Parathyroid adenoma (tissue), 2 donors: ENCODE measurements around the gene ESRRB.

Experiments used
- H2AFZ ChIP-seq: fragments of 300-600 bp; sonication (generic); one replicate; pipeline ENCODE4 v1.7.0; 2017; ENCODE audit warnings: antibody characterized with exemption, mild to moderate bottlenecking
- H3K27ac ChIP-seq: fragments of 300-600 bp; sonication (generic); one replicate; pipeline ENCODE4 v1.7.0; 2017
- H3K27me3 ChIP-seq: fragments of 300-600 bp; sonication (generic); one replicate; pipeline ENCODE4 v1.7.0; 2017; ENCODE audit warnings: low read length; ENCODE audit not compliant: control insufficient read depth, insufficient read depth
- H3K36me3 ChIP-seq: fragments of 300-600 bp; sonication (generic); one replicate; pipeline ENCODE4 v1.7.0; 2017; ENCODE audit warnings: low read length; ENCODE audit not compliant: control insufficient read depth, insufficient read depth
- H3K4me1 ChIP-seq: fragments of 300-600 bp; sonication (generic); one replicate; pipeline ENCODE4 v1.7.0; 2017; ENCODE audit warnings: control low read depth
- H3K4me2 ChIP-seq: fragments of 300-600 bp; sonication (generic); one replicate; pipeline ENCODE4 v1.7.0; 2017; ENCODE audit warnings: low read length
- H3K4me3 ChIP-seq: fragments of 300-600 bp; sonication (generic); one replicate; pipeline ENCODE4 v1.7.0; 2017; ENCODE audit warnings: low read depth, low read length
- H3K79me2 ChIP-seq: fragments of 300-600 bp; sonication (generic); one replicate; pipeline ENCODE4 v1.7.0; 2017; ENCODE audit warnings: control low read depth
- H3K9ac ChIP-seq: fragments of 300-600 bp; sonication (generic); one replicate; pipeline ENCODE4 v1.7.0; 2017; ENCODE audit warnings: mild to moderate bottlenecking
- H3K9me3 ChIP-seq: fragments of 300-600 bp; sonication (generic); one replicate; pipeline ENCODE4 v1.7.0; 2017; ENCODE audit warnings: low read length; ENCODE audit not compliant: control insufficient read depth
- CTCF ChIP-seq: fragments of 300-600 bp; sonication (generic); IDR thresholded peaks from one replicate; pipeline ENCODE4 v1.7.0; 2017; ENCODE audit warnings: antibody characterized with exemption, mild to moderate bottlenecking
- donor health status: primary hyperparathyroidism.

The ESRRB gene

GRCh38 chr14:76490735-76491134 is 114.8 kb downstream of the ESRRB start:
- TF ChIP-seq CTCF, result no peak
- Histone ChIP-seq H3K27me3 (no peaks in the 10 kb centered on the region), H3K4me2 (no peak overlapping the region), H3K36me3 (no peaks in the 10 kb centered on the region), H3K79me2 (no peaks in the 10 kb centered on the region), H3K27ac (no peak overlapping the region), H2AFZ (no peak overlapping the region), H3K4me3 (no peak overlapping the region), H3K9ac (no peak overlapping the region), H3K4me1 (peaks cover 13% of the 10 kb centered on the region), H3K9me3 (no peaks in the 10 kb centered on the region)

GRCh38 chr14:76491172-76491930 is 115.4 kb downstream of the ESRRB start:
- H3K4me2 ChIP-seq, result no peak overlapping the region
- no peak overlapping the region for H3K9ac ChIP-seq
- H3K27ac ChIP-seq, result no peak overlapping the region
- no peaks in the 10 kb centered on the region for H3K27me3 ChIP-seq
- H3K4me1 ChIP-seq, result peaks cover 7% of the 10 kb centered on the region
- H2AFZ ChIP-seq, result no peak overlapping the region
- H3K79me2 ChIP-seq, result no peaks in the 10 kb centered on the region
- TF ChIP-seq CTCF, result no peak
- H3K36me3 ChIP-seq, result no peaks in the 10 kb centered on the region
- H3K4me3 ChIP-seq, result no peak overlapping the region
- H3K9me3 ChIP-seq, result no peaks in the 10 kb centered on the region

GRCh38 chr14:76495983-76496382 is 120.0 kb downstream of the ESRRB start:
- H3K4me2 ChIP-seq, result no peak overlapping the region
- no peaks in the 10 kb centered on the region for H3K79me2 ChIP-seq
- H3K9me3 ChIP-seq, result no peaks in the 10 kb centered on the region
- no peaks in the 10 kb centered on the region for H3K4me1 ChIP-seq
- no peak overlapping the region for H3K9ac ChIP-seq
- H3K4me3 ChIP-seq, result no peak overlapping the region
- H3K27ac ChIP-seq, result no peak overlapping the region
- TF ChIP-seq CTCF, result no peak
- H2AFZ ChIP-seq, result no peak overlapping the region
- H3K36me3 ChIP-seq, result no peaks in the 10 kb centered on the region
- no peaks in the 10 kb centered on the region for H3K27me3 ChIP-seq

GRCh38 chr14:76496595-76496994 is 120.7 kb downstream of the ESRRB start:
- Histone ChIP-seq H3K4me3 (no peak overlapping the region), H2AFZ (no peak overlapping the region), H3K4me2 (no peak overlapping the region), H3K27me3 (no peaks in the 10 kb centered on the region), H3K27ac (no peak overlapping the region), H3K79me2 (no peaks in the 10 kb centered on the region), H3K9ac (no peak overlapping the region), H3K9me3 (no peaks in the 10 kb centered on the region), H3K36me3 (no peaks in the 10 kb centered on the region), H3K4me1 (no peaks in the 10 kb centered on the region)
- no peak for TF ChIP-seq CTCF
